Body of pancreas (tissue), 4 donors: ENCODE data around the gene PPIB. TPM values are rescaled to one million over a fixed set of nuclear protein-coding genes. Genes with fewer than 3 reads are reported as not detected.

Source experiments
- ATAC-seq: fragments of 150-250 bp; one replicate; pipeline ENCODE4 v1.9.1; 2016
- DNase-seq, 4 donors: peaks; one replicate each; pipeline ENCODE4 v3.0.0-alpha.2; 2019
- H3K27ac ChIP-seq, 4 donors: fragments of 200-600 bp; sonication (generic); 1 replicate in 3 of 4; 2 replicates in 1 of 4; pipeline versions ENCODE4 v1.5.1 to v1.6.1; 2016 to 2019; ENCODE audit warnings: mild to moderate bottlenecking in 1 of 4, mixed read lengths in 1 of 4, moderate library complexity in 1 of 4
- H3K27me3 ChIP-seq, 2 donors: fragments of 200-600 bp; sonication (generic); one replicate each; pipeline ENCODE4 v1.6.0; 2016; ENCODE audit warnings: mild to moderate bottlenecking in 1 of 2
- H3K36me3 ChIP-seq, 2 donors: fragments of 200-600 bp; sonication (generic); replicated peaks in 1 of 2; 2 replicates each; pipeline ENCODE4 v1.5.1; 2016; ENCODE audit warnings: low read depth in 2 of 2; ENCODE audit not compliant: insufficient read depth in 1 of 2
- H3K4me1 ChIP-seq: fragments of 200-600 bp; sonication (generic); one replicate; pipeline ENCODE4 v1.6.0; 2016
- H3K4me3 ChIP-seq, 2 donors: fragments of 200-600 bp; sonication (generic); 1 replicate in 1 of 2; 2 replicates in 1 of 2; pipeline ENCODE4 v1.5.1; 2016 to 2019
- H3K9me3 ChIP-seq, 3 donors: fragments of 200-600 bp; sonication (generic); 1 replicate in 2 of 3; 2 replicates in 1 of 3; pipeline ENCODE4 v1.5.1; 2016
- POLR2A ChIP-seq, 3 donors: fragments of 450-650 bp; IDR thresholded peaks; one replicate each; pipeline ENCODE4 v1.6.1; 2016; ENCODE audit warnings: antibody characterized with exemption in 3 of 3, mild to moderate bottlenecking in 2 of 3
- WGBS, 2 donors: methylation state at CpG; one replicate each; pipeline ENCODE4 v1.1.5; 2017; 5-methylcytosine and 5-hydroxymethylcytosine counted together
- intact Hi-C: fragments of 100-400 bp; cut with DNase I; formaldehyde crosslinking; loops from one replicate; pipeline ENCODE4 v1.15.1; 2023
- total RNA-seq, 2 donors: library from RNA; depleted of rRNA; stranded (reverse); fragments of >200 nt; gene quantifications; one replicate each; pipeline ENCODE4 v1.1.0, GENCODE V29; 2016
- TF ChIP-seq, protein P1 (sequence below), 7 experiments: fragments of 450-650 bp in 4 of 7; fragments of 200-600 bp in 3 of 7; sonication (generic) in 3 of 7; IDR thresholded peaks; one replicate each; pipeline ENCODE4 v1.5.1; 2016 to 2019; ENCODE audit warnings: antibody characterized with exemption in 7 of 7

PPIB gene
- total RNA-seq, 2 donors from 2014 or later, result 159 to 1,343 TPM

DNA sequence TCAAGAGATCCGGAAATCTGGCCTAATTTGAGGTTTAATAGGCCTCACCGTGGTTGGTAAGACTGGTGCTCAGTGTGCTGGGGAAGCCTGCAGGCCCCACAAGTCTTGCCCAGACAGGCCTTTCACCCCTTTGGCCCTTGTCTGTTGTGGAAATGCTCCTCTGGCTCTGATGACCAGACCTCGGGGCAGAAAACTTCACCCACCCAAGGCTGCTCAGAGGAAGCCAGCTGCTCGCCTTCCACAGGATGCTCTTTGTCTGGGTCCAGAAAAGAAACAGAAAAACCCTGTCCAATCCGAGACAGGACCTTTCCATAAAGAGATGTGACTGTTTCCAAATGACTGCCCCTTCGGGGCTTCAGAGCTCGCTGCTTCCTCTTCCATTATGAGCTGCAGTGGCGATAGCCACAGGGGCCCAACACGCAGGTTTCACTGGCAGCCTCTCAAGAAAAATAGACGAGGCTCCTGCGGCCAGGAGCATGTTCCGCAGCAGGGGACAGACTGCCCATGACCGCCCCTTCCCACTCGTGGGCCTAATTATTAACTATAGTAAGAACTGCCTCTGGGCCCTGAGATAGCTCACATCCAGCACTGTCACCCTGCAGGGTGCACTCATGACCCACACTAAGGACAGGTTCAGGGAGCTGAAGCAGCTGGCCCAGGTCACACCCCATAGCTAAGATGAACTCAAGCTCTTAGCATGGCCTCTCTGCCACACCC lies 18.1 kb downstream of the PPIB start:
- H3K27ac ChIP-seq, result no peak overlapping the region
- ATAC-seq (no peak), DNase-seq (no peak)
- H3K4me1 ChIP-seq, result no peaks in the 10 kb centered on the region
- intact Hi-C loops, result no loop called here
- H3K9me3 ChIP-seq, result no peaks in the 10 kb centered on the region
- WGBS, 2 donors, result 89 to 91% methylated on average over 14 of the region's 14 CpGs
- H3K4me3 ChIP-seq, result no peak overlapping the region
- TF ChIP-seq, protein P1, sequence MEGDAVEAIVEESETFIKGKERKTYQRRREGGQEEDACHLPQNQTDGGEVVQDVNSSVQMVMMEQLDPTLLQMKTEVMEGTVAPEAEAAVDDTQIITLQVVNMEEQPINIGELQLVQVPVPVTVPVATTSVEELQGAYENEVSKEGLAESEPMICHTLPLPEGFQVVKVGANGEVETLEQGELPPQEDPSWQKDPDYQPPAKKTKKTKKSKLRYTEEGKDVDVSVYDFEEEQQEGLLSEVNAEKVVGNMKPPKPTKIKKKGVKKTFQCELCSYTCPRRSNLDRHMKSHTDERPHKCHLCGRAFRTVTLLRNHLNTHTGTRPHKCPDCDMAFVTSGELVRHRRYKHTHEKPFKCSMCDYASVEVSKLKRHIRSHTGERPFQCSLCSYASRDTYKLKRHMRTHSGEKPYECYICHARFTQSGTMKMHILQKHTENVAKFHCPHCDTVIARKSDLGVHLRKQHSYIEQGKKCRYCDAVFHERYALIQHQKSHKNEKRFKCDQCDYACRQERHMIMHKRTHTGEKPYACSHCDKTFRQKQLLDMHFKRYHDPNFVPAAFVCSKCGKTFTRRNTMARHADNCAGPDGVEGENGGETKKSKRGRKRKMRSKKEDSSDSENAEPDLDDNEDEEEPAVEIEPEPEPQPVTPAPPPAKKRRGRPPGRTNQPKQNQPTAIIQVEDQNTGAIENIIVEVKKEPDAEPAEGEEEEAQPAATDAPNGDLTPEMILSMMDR (IDR thresholded peaks at IDR 0.05), result no peak
- TF ChIP-seq POLR2A (IDR thresholded peaks at IDR 0.05), result no peak
- no peaks in the 10 kb centered on the region for H3K27me3 ChIP-seq
- H3K36me3 ChIP-seq, result peaks cover 0 to 2% of the 10 kb centered on the region in 2 donors

DNA sequence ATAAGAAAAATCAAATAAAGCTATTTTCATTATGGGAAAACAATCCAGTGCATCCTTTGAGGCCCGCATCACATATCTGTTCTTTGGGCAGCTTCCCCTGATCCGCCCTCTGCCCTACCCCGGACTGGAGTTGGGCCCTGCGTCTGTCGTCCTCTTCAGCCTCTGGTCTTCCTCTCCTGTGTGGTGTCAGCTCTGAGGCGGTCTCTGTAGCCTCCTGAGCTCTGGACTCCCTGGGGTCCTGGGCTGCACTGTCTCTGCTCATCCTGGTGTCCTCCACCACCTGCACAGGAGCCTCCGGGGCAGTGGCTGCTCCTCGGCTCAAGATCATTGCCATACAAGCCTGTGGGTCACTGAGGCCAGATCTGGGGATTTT lies 18.6 kb downstream of the PPIB start:
- Histone ChIP-seq H3K4me1 (no peaks in the 10 kb centered on the region), H3K27me3 (no peaks in the 10 kb centered on the region), H3K4me3 (no peak overlapping the region), H3K36me3 (peaks cover 0 to 2% of the 10 kb centered on the region in 2 donors), H3K9me3 (no peaks in the 10 kb centered on the region), H3K27ac (no peak overlapping the region)
- no peak for ATAC-seq
- intact Hi-C loops, result no loop called here
- TF ChIP-seq, protein P1 (IDR thresholded peaks at IDR 0.05), result no peak
- no peak for TF ChIP-seq POLR2A (IDR thresholded peaks at IDR 0.05)
- no peak for DNase-seq
- 77 to 83% methylated on average over 8 of the region's 8 CpGs for WGBS, 2 donors

DNA sequence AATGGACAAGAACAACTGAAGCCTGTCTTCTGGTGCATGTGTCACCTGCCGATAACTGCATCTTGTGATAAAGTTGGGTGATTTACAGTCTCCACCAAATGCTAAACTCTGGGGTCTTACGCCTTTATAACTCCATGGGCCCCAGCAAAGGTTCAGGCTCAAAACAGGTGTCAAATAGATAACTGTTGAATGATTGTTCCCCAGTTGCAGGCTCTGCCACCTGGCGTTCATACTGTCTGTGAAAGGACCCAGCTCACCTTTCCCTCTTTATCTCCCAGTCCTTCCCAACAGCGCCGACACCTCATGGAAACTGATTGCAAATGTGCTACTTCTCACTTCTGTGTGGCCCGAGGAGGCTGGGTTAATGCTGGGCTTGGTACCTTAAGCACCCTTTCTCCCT lies 19.5 kb downstream of the PPIB start:
- Histone ChIP-seq H3K4me3 (no peak overlapping the region), H3K27ac (no peak overlapping the region), H3K36me3 (peaks cover 0 to 2% of the 10 kb centered on the region in 2 donors), H3K4me1 (no peaks in the 10 kb centered on the region), H3K9me3 (no peaks in the 10 kb centered on the region), H3K27me3 (no peaks in the 10 kb centered on the region)
- intact Hi-C loops, result no loop called here
- WGBS, 2 donors, result 76 to 77% methylated on average over 6 of the region's 6 CpGs
- no peak for TF ChIP-seq POLR2A (IDR thresholded peaks at IDR 0.05)
- TF ChIP-seq, protein P1 (IDR thresholded peaks at IDR 0.05), result no peak
- ATAC-seq (no peak), DNase-seq (no peak)

DNA sequence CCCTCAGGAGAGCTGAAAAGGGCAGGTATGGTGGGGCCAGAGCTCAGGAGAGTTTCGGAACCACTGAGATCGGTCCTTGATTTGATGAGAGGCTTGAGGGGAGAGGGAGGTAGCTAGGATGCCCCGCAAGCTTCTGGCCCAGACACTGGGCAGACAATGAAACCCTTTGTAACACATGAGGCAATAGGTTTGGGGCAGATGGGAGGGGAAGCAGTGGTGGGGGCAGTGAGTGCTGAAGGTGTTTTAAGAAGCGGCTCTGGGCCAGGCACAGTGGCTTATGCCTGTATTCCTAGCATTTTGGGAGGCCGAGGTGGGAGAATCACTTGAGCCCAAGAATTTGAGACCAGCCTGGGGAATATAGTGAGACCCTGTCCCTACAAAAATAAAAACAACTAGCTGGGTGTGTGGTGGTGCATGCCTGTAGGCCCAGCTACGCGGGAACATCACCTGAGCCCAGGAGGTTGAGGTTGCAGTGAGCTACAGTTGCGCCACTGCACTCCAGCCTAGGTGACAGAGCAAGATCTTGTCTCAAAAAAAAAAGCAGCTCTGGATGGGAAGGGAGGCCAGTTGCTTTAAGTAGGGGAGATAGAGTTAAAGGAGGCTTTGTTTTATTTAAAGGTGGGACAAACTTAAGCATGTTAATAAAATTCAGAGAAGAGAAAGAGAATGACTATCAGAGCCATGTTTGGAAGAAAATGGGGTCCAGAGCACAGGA lies 20.9 kb downstream of the PPIB start:
- Histone ChIP-seq H3K27ac (no peak overlapping the region), H3K27me3 (no peaks in the 10 kb centered on the region), H3K4me1 (no peaks in the 10 kb centered on the region), H3K36me3 (peaks cover 7 to 10% of the 10 kb centered on the region in 2 donors), H3K9me3 (no peaks in the 10 kb centered on the region), H3K4me3 (no peak overlapping the region)
- intact Hi-C loops, result no loop called here
- 90 to 92% methylated on average over 8 of the region's 8 CpGs for WGBS, 2 donors
- DNase-seq, result no peak
- no peak for ATAC-seq
- no peak for TF ChIP-seq POLR2A (IDR thresholded peaks at IDR 0.05)
- TF ChIP-seq, protein P1 (IDR thresholded peaks at IDR 0.05), result no peak
